ENCODE results near the gene RSL24D1.
"Not testable (repeated sequence)": the region's sequence is repeated elsewhere in the genome, so short reads cannot be mapped to it uniquely, and the experiment has no call there.

The RSL24D1 gene

DNA sequence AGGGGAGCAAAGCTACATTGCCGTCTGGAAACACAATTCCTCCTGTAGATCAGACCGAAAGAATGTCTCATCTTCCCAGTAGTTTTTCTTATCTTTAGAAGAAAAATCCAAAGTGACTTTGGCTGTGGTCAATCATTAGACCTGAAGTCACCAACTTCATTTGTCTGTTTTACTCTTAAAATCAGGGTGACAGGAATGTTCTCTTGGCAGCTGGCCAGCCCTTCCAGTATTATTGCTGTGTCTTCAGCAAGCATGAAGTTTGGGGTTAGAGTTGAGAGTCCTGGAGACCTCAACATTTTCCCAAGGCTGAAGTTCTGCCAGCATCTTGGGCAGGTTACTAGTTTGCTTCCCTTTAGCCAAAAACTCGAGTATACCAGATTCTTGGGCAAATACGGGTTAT is 32.5 kb downstream of the RSL24D1 start:
- no peak for DNase-seq (ENCODE audit: low read depth in 2 of 2)
- no peak overlapping the region for H3K4me3 ChIP-seq (replicated peaks in 1 of 2; ENCODE audit: low read depth in 2 of 2, low read length in 2 of 2)
- TF ChIP-seq, protein P1, sequence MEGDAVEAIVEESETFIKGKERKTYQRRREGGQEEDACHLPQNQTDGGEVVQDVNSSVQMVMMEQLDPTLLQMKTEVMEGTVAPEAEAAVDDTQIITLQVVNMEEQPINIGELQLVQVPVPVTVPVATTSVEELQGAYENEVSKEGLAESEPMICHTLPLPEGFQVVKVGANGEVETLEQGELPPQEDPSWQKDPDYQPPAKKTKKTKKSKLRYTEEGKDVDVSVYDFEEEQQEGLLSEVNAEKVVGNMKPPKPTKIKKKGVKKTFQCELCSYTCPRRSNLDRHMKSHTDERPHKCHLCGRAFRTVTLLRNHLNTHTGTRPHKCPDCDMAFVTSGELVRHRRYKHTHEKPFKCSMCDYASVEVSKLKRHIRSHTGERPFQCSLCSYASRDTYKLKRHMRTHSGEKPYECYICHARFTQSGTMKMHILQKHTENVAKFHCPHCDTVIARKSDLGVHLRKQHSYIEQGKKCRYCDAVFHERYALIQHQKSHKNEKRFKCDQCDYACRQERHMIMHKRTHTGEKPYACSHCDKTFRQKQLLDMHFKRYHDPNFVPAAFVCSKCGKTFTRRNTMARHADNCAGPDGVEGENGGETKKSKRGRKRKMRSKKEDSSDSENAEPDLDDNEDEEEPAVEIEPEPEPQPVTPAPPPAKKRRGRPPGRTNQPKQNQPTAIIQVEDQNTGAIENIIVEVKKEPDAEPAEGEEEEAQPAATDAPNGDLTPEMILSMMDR (IDR thresholded peaks at IDR 0.05; ENCODE audit: low read depth, low read length) = no peak

DNA sequence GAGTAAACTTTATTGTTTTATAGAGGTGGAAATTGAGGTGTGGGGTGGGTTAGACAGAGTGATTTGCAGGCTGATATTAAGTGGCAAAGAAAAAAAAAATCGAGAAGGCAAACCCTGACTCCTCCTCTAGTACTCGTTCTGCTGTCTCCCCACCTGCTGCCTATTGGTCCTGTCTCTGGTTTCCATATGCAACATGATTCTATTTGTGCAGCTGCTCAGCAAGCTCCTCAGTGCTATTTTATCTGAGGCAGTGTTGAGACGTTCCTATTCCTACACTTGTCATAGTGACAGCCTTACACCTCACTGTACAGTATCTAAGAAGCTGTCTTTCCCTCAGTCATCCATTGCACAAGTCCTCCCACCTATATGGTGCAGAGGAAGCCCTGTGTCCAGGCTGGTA is 45.1 kb downstream of the RSL24D1 start:
- no peak overlapping the region for H3K4me3 ChIP-seq (replicated peaks in 1 of 2; ENCODE audit: low read depth in 2 of 2, low read length in 2 of 2)
- no peak for DNase-seq (ENCODE audit: low read depth in 2 of 2)
- TF ChIP-seq, protein P1 (IDR thresholded peaks at IDR 0.05; ENCODE audit: low read depth, low read length) = no peak

DNA sequence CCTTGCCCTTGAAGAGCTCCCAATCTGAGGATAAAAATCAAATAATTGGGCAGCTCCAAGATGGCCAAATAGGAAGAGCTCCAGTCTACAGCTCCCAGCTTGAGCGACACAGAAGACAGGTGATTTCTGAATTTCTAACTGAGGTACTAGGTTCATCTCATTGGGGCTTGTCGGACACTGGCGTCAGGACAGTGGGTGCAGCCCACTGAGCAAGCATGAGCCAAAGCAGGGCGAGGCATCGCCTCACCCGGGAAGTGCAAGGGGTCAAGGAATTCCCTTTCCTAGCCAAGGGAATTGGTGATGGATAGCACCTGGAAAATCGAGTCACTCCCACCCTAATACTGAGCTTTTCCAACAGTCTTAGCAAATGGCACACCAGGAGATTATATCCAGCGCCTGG is 53.6 kb downstream of the RSL24D1 start:
- not testable (repeated sequence) for H3K4me3 ChIP-seq (replicated peaks in 1 of 2; ENCODE audit: low read depth in 2 of 2, low read length in 2 of 2); DNase-seq (ENCODE audit: low read depth in 2 of 2)

DNA sequence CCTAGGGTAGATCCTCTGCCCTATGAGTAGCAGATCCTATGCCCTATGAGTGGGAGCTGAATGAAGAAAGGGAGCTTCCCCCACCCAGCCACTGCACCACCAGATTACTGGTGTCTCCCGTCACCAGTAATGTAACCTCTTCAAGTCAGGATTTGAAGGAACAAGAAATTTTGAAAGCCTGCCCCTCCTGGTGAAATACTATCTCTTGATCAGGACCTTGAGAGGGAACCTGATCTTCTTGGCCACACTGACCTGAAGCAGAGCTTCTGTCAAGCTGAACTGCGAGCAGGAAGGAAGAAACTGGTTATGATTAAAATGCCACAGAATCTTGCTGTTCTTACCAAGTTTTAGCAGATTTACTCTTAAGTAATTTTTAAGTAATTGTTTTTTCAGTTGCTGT is 62.8 kb downstream of the RSL24D1 start:
- no peak for DNase-seq (ENCODE audit: low read depth in 2 of 2)
- H3K4me3 ChIP-seq (replicated peaks in 1 of 2; ENCODE audit: low read depth in 2 of 2, low read length in 2 of 2) = no peak overlapping the region
- TF ChIP-seq, protein P1 (IDR thresholded peaks at IDR 0.05; ENCODE audit: low read depth, low read length) = no peak

DNA sequence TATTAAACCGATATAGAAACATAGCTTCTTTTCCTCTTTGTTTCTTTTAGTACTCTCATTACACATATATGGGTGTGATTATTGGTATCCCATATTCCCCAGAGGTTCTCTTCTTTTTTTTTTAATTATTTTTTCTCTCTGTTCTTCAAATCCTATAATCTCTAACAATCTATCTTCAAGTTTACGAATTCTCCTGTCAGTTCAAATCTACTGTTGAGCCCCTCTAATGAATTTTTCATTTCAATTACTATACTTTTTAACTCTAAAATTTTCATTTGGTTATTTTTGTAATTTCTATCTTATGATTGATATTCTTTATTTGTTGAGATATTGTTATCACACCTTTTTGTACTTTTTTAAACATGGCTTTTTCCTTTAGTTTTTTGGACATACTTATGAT is 64.1 kb downstream of the RSL24D1 start:
- TF ChIP-seq, protein P1 (IDR thresholded peaks at IDR 0.05; ENCODE audit: low read depth, low read length) = no peak
- no peak overlapping the region for H3K4me3 ChIP-seq (replicated peaks in 1 of 2; ENCODE audit: low read depth in 2 of 2, low read length in 2 of 2)
- DNase-seq (ENCODE audit: low read depth in 2 of 2) = no peak
